Measurements from ENCODE around the gene TCEANC2.
A peak's percentile ranks its signal among the peaks of the same experiment; 100 is the strongest.

TCEANC2 gene

DNA sequence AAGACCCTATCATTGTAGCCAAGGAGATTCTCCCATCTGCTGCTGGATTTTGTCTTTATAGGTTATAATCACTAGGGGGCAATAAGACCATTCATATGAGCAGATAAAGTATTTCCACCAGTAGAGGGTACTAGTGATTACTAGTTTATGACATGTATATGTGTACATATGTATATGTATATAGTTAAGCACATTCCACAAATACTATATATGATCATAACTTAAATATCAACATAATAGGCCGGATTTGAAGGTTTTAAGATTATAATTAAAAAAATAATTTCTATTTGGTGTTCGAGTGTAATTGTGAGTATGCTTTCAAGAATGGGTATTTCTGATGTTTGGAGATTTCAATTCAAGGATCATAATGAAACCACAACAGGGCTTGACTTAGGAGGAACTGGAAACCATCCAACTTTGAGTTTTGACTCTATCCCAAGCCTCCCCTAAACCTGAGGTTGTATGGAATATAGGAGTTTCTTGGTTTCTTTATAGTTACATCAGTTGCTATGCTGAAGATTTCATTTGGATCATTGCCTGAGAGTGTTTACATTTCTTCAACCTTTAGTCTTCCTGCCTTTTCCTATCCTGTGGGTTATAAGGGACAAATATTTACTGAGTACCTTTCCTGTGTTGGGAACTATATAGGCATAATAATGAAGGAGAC lies 16.9 kb downstream of the TCEANC2 start:
- TF ChIP-seq, protein P1, sequence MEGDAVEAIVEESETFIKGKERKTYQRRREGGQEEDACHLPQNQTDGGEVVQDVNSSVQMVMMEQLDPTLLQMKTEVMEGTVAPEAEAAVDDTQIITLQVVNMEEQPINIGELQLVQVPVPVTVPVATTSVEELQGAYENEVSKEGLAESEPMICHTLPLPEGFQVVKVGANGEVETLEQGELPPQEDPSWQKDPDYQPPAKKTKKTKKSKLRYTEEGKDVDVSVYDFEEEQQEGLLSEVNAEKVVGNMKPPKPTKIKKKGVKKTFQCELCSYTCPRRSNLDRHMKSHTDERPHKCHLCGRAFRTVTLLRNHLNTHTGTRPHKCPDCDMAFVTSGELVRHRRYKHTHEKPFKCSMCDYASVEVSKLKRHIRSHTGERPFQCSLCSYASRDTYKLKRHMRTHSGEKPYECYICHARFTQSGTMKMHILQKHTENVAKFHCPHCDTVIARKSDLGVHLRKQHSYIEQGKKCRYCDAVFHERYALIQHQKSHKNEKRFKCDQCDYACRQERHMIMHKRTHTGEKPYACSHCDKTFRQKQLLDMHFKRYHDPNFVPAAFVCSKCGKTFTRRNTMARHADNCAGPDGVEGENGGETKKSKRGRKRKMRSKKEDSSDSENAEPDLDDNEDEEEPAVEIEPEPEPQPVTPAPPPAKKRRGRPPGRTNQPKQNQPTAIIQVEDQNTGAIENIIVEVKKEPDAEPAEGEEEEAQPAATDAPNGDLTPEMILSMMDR (IDR thresholded peaks at IDR 0.05; ENCODE audit: low read depth, low read length, missing control alignments) = peak; percentile 47
- no peak overlapping the region for H3K4me3 ChIP-seq (ENCODE audit: low read depth, low read length)
- DNase-seq (ENCODE audit: low read depth) = no peak

GRCh38 chr1:54077359-54077758 lies 24.0 kb downstream of the TCEANC2 start:
- TF ChIP-seq, protein P1 (IDR thresholded peaks at IDR 0.05; ENCODE audit: low read depth, low read length, missing control alignments) = no peak
- no peak overlapping the region for H3K4me3 ChIP-seq (ENCODE audit: low read depth, low read length)
- no peak for DNase-seq (ENCODE audit: low read depth)

DNA sequence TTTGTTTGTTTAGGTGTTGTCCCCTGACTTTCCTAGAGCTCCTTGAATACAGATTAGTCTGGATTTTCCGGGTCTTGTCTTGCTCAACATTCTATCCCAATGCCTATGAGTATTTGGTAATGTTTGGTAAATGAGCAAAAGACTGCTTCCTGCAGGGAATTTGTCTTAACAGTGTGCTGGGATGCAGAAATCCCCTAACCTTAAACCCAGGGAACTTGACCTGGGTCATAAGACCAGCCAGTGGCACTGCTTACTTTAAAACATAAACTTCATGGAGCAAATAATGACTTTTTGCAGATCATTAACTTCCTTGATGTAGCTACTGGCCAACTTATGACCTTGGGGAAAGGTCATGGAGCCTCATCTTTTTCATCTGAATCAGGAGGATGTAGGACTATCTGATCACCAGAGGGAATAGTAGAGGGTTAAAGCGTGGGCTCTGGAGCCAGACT lies 27.2 kb downstream of the TCEANC2 start:
- no peak overlapping the region for H3K4me3 ChIP-seq (ENCODE audit: low read depth, low read length)
- TF ChIP-seq, protein P1 (IDR thresholded peaks at IDR 0.05; ENCODE audit: low read depth, low read length, missing control alignments) = no peak
- DNase-seq (ENCODE audit: low read depth) = no peak

- DNase-seq (ENCODE audit: low read depth) = peak; percentile 43
These were observed 28.2 kb downstream of the TCEANC2 start for GRCh38 chr1:54081306-54082270.

DNA sequence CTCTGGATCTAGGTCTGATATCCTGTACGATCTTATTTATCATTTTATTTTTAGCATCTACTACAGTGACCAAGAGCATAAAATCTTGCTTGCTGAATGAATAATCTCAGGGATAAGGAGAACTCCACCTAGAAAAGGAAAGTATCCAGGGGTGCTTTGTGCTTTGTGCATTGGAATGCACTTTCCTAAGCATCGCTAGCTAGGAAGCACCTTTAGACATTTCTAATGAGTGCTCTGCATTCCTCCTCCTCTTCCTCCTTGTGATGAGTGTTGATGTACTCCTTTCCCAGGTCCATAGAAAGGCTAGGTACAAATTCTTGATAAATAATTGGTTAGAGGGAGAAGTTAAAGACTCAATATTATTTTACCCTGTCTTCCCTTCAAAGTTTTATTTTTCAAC lies 31.4 kb downstream of the TCEANC2 start:
- no peak overlapping the region for H3K4me3 ChIP-seq (ENCODE audit: low read depth, low read length)
- TF ChIP-seq, protein P1 (IDR thresholded peaks at IDR 0.05; ENCODE audit: low read depth, low read length, missing control alignments) = no peak
- DNase-seq (ENCODE audit: low read depth) = no peak

More at GRCh38 chr1:54081306-54082270, 28.2 kb downstream of the TCEANC2 start:
- TF ChIP-seq, protein P1 (IDR thresholded peaks at IDR 0.05; ENCODE audit: low read depth, low read length, missing control alignments) = peak; percentile 94
- no peak overlapping the region for H3K4me3 ChIP-seq (ENCODE audit: low read depth, low read length)

- no peak overlapping the region for H3K4me3 ChIP-seq (ENCODE audit: low read depth, low read length)
- TF ChIP-seq, protein P1 (IDR thresholded peaks at IDR 0.05; ENCODE audit: low read depth, low read length, missing control alignments) = no peak
- no peak for DNase-seq (ENCODE audit: low read depth)
These were observed 33.3 kb downstream of the TCEANC2 start for GRCh38 chr1:54086754-54087153.

All from GM12864 (cell line).